Measurements from ENCODE around the gene RAB44.

RAB44 gene

GRCh38 chr6:36735110-36736071 lies 37.8 kb downstream of the RAB44 start:
- no peak for DNase-seq

- DNase-seq: no peak
These were observed 39.6 kb downstream of the RAB44 start for GRCh38 chr6:36737043-36737785.

- DNase-seq: no peak
These were observed 40.5 kb downstream of the RAB44 start for GRCh38 chr6:36738108-36738507.

- no peak for DNase-seq
These were observed 42.6 kb downstream of the RAB44 start for GRCh38 chr6:36739947-36740817.

GRCh38 chr6:36740818-36741179 lies 43.2 kb downstream of the RAB44 start:
- DNase-seq: no peak

GRCh38 chr6:36742146-36742545 lies 44.5 kb downstream of the RAB44 start:
- no peak for DNase-seq

- no peak for DNase-seq
These were observed 45.4 kb downstream of the RAB44 start for GRCh38 chr6:36743032-36743431.

GRCh38 chr6:36743538-36744303 lies 46.1 kb downstream of the RAB44 start:
- no peak for DNase-seq

GRCh38 chr6:36744304-36744673 lies 46.7 kb downstream of the RAB44 start:
- DNase-seq: no peak

GRCh38 chr6:36745283-36745682 lies 47.7 kb downstream of the RAB44 start:
- no peak for DNase-seq

GRCh38 chr6:36745836-36746235 lies 48.2 kb downstream of the RAB44 start:
- no peak for DNase-seq

GRCh38 chr6:36746251-36746650 lies 48.6 kb downstream of the RAB44 start:
- no peak for DNase-seq

GRCh38 chr6:36749829-36750489 lies 52.3 kb downstream of the RAB44 start:
- DNase-seq: no peak

- DNase-seq: no peak
These were observed 53.5 kb downstream of the RAB44 start for GRCh38 chr6:36751091-36751490.

GRCh38 chr6:36751833-36752186 lies 54.2 kb downstream of the RAB44 start:
- no peak for DNase-seq

- DNase-seq: no peak
These were observed 54.7 kb downstream of the RAB44 start for GRCh38 chr6:36752187-36752885.

- no peak for DNase-seq
These were observed 55.4 kb downstream of the RAB44 start for GRCh38 chr6:36752886-36753506.

GRCh38 chr6:36753671-36754405 lies 56.2 kb downstream of the RAB44 start:
- DNase-seq: no peak

- no peak for DNase-seq
These were observed 57.2 kb downstream of the RAB44 start for GRCh38 chr6:36754582-36755434.

Data from SIG-M5 (cell line).